ENCODE results near the gene MINDY4. TPM values are rescaled to one million over a fixed set of nuclear protein-coding genes. Genes with fewer than 3 reads are reported as not detected.

MINDY4 gene
- total RNA-seq, 3 donors from 2014 or later = 4.0 to 9.1 (median 4.7) TPM

DNA sequence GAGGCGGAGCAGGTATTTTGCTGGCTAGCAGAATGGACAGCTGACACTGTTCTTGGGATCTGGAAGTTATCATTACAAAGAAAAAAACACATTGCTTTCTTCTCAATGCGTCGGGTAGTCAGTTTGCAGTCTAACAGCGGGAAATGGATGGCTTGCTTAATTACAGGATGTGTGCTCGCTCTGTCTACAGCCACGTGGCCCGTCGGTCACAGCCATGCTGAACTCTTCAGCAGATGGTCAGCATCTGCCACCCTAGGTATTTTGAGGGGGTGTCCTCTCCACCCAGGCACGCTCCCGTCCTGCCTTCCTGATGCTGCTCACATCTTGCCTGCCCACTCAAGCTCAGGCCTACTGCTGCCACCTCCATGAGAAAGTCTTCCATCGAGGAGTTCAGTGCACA, 39.6 kb upstream of the MINDY4 start:
- no peak for ATAC-seq
- intact Hi-C loops (cut with DNase I, micrococcal nuclease) = no loop called here
- TF ChIP-seq CTCF (IDR thresholded peaks at IDR 0.05) = no peak
- Histone ChIP-seq H3K4me3 (no peak overlapping the region), H3K4me1 (ENCODE audit: low read depth) (no peaks in the 10 kb centered on the region), H3K9me3 (no peaks in the 10 kb centered on the region), H3K36me3 (ENCODE audit: low read depth) (no peaks in the 10 kb centered on the region)
- no peak for DNase-seq

GRCh38 chr7:30732606-30733005, 38.6 kb upstream of the MINDY4 start:
- DNase-seq (no peak), ATAC-seq (no peak)
- H3K4me1 ChIP-seq (ENCODE audit: low read depth) = no peaks in the 10 kb centered on the region
- H3K36me3 ChIP-seq (ENCODE audit: low read depth) = no peaks in the 10 kb centered on the region
- TF ChIP-seq CTCF (IDR thresholded peaks at IDR 0.05) = no peak
- no peak overlapping the region for H3K4me3 ChIP-seq
- intact Hi-C loops (cut with DNase I, micrococcal nuclease) = no loop called here
- no peaks in the 10 kb centered on the region for H3K9me3 ChIP-seq

- no peak for ATAC-seq
- H3K4me1 ChIP-seq (ENCODE audit: low read depth) = no peaks in the 10 kb centered on the region
- no peaks in the 10 kb centered on the region for H3K36me3 ChIP-seq (ENCODE audit: low read depth)
- intact Hi-C loops (cut with DNase I, micrococcal nuclease) = no loop called here
- TF ChIP-seq CTCF (IDR thresholded peaks at IDR 0.05) = no peak
- H3K4me3 ChIP-seq = no peak overlapping the region
- H3K9me3 ChIP-seq = no peaks in the 10 kb centered on the region
- DNase-seq = no peak
Observed at GRCh38 chr7:30733216-30733615, 38.0 kb upstream of the MINDY4 start.

GRCh38 chr7:30733691-30734090, 37.5 kb upstream of the MINDY4 start:
- ATAC-seq (no peak), DNase-seq (no peak)
- Histone ChIP-seq H3K4me3 (no peak overlapping the region), H3K4me1 (ENCODE audit: low read depth) (no peaks in the 10 kb centered on the region), H3K9me3 (no peaks in the 10 kb centered on the region), H3K36me3 (ENCODE audit: low read depth) (no peaks in the 10 kb centered on the region)
- no peak for TF ChIP-seq CTCF (IDR thresholded peaks at IDR 0.05)
- intact Hi-C loops (cut with DNase I, micrococcal nuclease) = no loop called here

DNA sequence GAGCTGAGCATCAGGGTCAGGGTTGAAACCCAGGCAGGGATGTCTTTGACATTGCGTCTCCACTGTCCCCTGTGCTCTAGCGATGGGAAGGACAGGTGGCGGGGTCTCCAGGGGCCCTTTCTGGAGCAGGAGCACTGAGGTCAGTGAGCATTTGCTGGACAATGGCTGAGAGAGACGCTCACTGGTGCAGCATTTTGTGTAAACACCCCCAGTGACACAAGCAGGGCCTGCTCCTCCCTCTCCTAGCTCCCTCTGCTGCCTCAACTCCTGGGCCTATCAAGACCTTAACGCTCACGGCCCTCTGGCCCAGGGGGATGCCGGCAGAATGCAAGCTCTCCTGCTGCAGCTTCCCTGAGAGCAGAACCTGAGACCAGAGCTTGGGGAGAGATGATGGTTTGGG, 36.7 kb upstream of the MINDY4 start:
- no peak for ATAC-seq

More for the DNA sequence above, 36.7 kb upstream of the MINDY4 start:
- Histone ChIP-seq H3K36me3 (ENCODE audit: low read depth) (no peaks in the 10 kb centered on the region), H3K9me3 (no peaks in the 10 kb centered on the region), H3K4me3 (no peak overlapping the region), H3K4me1 (ENCODE audit: low read depth) (no peaks in the 10 kb centered on the region)
- no peak for TF ChIP-seq CTCF (IDR thresholded peaks at IDR 0.05)
- no peak for DNase-seq
- intact Hi-C loops (cut with DNase I, micrococcal nuclease) = no loop called here
